Upper lobe of right lung (tissue), 1 donor: Measurements from ENCODE around the gene KYAT1. TPM values are rescaled to one million over a fixed set of nuclear protein-coding genes. Genes with fewer than 3 reads are reported as not detected.

Source experiments
- ATAC-seq: fragments of 200-7000 bp; cut with Tn5 transposase; one replicate; pipeline ENCODE4 v1.9.1; 2020; ENCODE audit warnings: mild to moderate bottlenecking, moderate library complexity
- DNase-seq: peaks from one replicate; pipeline ENCODE4 v3.0.0-alpha.2; 2020
- H3K27ac ChIP-seq: fragments of 200-600 bp; one replicate; pipeline ENCODE4 v1.8.0; 2022
- H3K27me3 ChIP-seq: fragments of 200-600 bp; one replicate; pipeline ENCODE4 v1.8.0; 2022; ENCODE audit warnings: mild to moderate bottlenecking
- H3K36me3 ChIP-seq: fragments of 200-600 bp; one replicate; pipeline ENCODE4 v1.8.0; 2022
- H3K4me1 ChIP-seq: fragments of 200-600 bp; one replicate; pipeline ENCODE4 v1.8.0; 2022
- H3K4me3 ChIP-seq: fragments of 200-600 bp; one replicate; pipeline ENCODE4 v1.8.0; 2022; ENCODE audit warnings: mild to moderate bottlenecking
- H3K9me3 ChIP-seq: fragments of 200-600 bp; one replicate; pipeline ENCODE4 v1.8.0; 2022
- CTCF ChIP-seq: fragments of 200-600 bp; IDR thresholded peaks from one replicate; pipeline ENCODE4 v1.8.0; 2022; ENCODE audit warnings: antibody characterized with exemption
- intact Hi-C: fragments of 100-400 bp; cut with DNase I; formaldehyde crosslinking; loops from one replicate; pipeline ENCODE4 v1.11.0; 2022
- total RNA-seq: library from RNA; stranded (reverse); fragmentation: NEBNext Ultra II Directional; extraction: Animal tissue kit (Norgen Biotek cat#: 25700); gene quantifications from one replicate; pipeline ENCODE4 v1.2.1, GENCODE V29; 2021
- donor health status: DM: no; HTN: yes; CAD: no; lungs with severe emphysema.

Gene KYAT1
- total RNA-seq, 1 donor from 2014 or later: 6.6 TPM

DNA sequence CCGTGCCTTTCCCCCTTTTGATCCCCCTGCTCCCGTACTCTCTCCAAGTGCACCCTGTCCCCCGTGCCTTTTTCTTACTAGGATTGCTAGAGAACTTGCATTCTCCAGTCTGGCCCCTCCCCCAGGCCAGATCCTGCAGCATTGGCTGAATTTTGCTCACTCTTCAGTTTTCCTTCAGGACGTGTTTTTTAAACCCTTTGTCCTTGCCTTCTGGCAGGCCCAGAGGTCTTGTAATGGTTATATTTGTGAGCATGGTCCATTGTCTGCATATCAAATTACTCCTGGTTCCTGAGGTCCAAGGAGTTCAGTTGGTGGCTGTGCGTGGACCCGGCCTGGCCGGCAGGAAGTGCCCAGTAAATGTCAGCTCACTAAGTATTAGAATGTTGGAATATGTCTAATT is 94.1 kb downstream of the KYAT1 start:
- Histone ChIP-seq H3K27ac (peak overlapping the region; percentile 84), H3K36me3 (peaks cover 22% of the 10 kb centered on the region), H3K27me3 (no peaks in the 10 kb centered on the region), H3K9me3 (no peaks in the 10 kb centered on the region), H3K4me3 (peak overlapping the region; percentile 85), H3K4me1 (peaks cover 10% of the 10 kb centered on the region)
- no peak for DNase-seq
- intact Hi-C loops: no loop called here
- peak; percentile 2 for ATAC-seq
- no peak for TF ChIP-seq CTCF

- peak; percentile 96 for DNase-seq
- H3K27me3 ChIP-seq: no peaks in the 10 kb centered on the region
- TF ChIP-seq CTCF: no peak
- H3K9me3 ChIP-seq: no peaks in the 10 kb centered on the region
- intact Hi-C loops: no loop called here
- peak within 1 kb of the TSS; percentile 85 for H3K4me3 ChIP-seq
- peaks cover 15% of the 10 kb centered on the region for H3K36me3 ChIP-seq
- H3K27ac ChIP-seq: peak within 1 kb of the TSS; percentile 84
- peak; percentile 99 for ATAC-seq
- H3K4me1 ChIP-seq: peaks cover 10% of the 10 kb centered on the region
Measured at GRCh38 chr9:128786681-128787601, 94.8 kb downstream of the KYAT1 start, which contains the start of gene TBC1D13. TBC1D13 (plus strand) TSS chr9:128787253; CDS start chr9:128787354, 101 bp downstream.

DNA sequence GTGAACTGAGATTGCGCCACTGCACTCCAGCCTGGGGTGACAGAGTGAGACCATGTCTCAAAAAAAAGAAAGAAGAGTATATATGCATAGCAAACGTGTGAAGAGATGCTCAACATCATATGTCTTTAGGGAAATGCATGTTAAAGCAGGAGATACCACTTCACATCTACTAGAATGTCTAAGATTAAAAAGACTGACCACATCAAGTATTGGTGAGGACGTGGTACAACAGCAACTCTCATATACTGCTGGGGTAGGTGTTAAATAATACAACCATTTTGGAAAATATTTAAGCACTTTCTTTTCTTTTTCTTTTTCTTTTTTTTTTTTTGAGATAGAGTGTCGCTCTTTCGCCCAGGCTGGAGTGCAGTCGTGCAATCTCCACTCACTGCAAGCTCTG is 96.3 kb downstream of the KYAT1 start:
- intact Hi-C loops: no loop called here
- no peak for DNase-seq
- peaks cover 10% of the 10 kb centered on the region for H3K4me1 ChIP-seq
- H3K9me3 ChIP-seq: no peaks in the 10 kb centered on the region
- H3K27me3 ChIP-seq: no peaks in the 10 kb centered on the region
- H3K4me3 ChIP-seq: no peak overlapping the region
- no peak for TF ChIP-seq CTCF
- H3K36me3 ChIP-seq: no peaks in the 10 kb centered on the region
- ATAC-seq: no peak
- no peak overlapping the region for H3K27ac ChIP-seq

Other genes starting within 250 kb of the KYAT1 start
- 37.3 TPM for gene DYNC2I2, start 225.1 kb downstream of the KYAT1 start, total RNA-seq
- gene SET, start 192.7 kb downstream of the KYAT1 start, total RNA-seq: 227 TPM
- 13.4 TPM for gene PKN3, start 179.4 kb downstream of the KYAT1 start, total RNA-seq
- 28.2 TPM for gene ZDHHC12, start 157.8 kb downstream of the KYAT1 start, total RNA-seq
- gene ZER1, start 110.0 kb downstream of the KYAT1 start, total RNA-seq: 32.0 TPM
- 27.1 TPM for gene TBC1D13, start 94.7 kb downstream of the KYAT1 start, total RNA-seq
- gene ENDOG, start 63.5 kb downstream of the KYAT1 start, total RNA-seq: 18.6 TPM
- 45.8 TPM for gene SPOUT1, start 52.2 kb downstream of the KYAT1 start, total RNA-seq
- 68.1 TPM for gene LRRC8A, start 183 bp upstream of the KYAT1 start, total RNA-seq
- gene PHYHD1, start 39.0 kb upstream of the KYAT1 start, total RNA-seq: 46.5 TPM
- gene DOLK, start 65.7 kb upstream of the KYAT1 start, total RNA-seq: 15.5 TPM
- 49.6 TPM for gene NUP188, start 65.7 kb upstream of the KYAT1 start, total RNA-seq
- 88.4 TPM for gene SH3GLB2, start 146.4 kb upstream of the KYAT1 start, total RNA-seq
- 20.7 TPM for gene MIGA2, start 154.7 kb upstream of the KYAT1 start, total RNA-seq
- gene DOLPP1, start 199.2 kb upstream of the KYAT1 start, total RNA-seq: 13.2 TPM
- gene CRAT, start 228.8 kb upstream of the KYAT1 start, total RNA-seq: 22.8 TPM
- gene PTPA, start 229.5 kb upstream of the KYAT1 start, total RNA-seq: 115 TPM